Stomach (tissue), 4 donors: ENCODE data around the gene RSRP1.
"Not testable (repeated sequence)": the region's sequence is repeated elsewhere in the genome, so short reads cannot be mapped to it uniquely, and the experiment has no call there.

Experiments used
- CTCF ChIP-seq, 7 experiments: fragments of 450-650 bp in 4 of 7; fragments of 200-600 bp in 3 of 7; sonication (generic) in 3 of 7; IDR thresholded peaks; one replicate each; pipeline ENCODE4 v1.5.1; 2016 to 2019; ENCODE audit warnings: antibody characterized with exemption in 7 of 7, control low read depth in 2 of 7, mild to moderate bottlenecking in 1 of 7
- EP300 ChIP-seq: sonication (generic); formaldehyde crosslinking; IDR thresholded peaks from one replicate; pipeline ENCODE4 v1.6.1; 2017; ENCODE audit warnings: antibody characterized with exemption
- POLR2A ChIP-seq, 4 donors: fragments of 450-650 bp; IDR thresholded peaks; one replicate each; pipeline ENCODE4 v1.6.1; 2016; ENCODE audit warnings: antibody characterized with exemption in 4 of 4, control low read depth in 2 of 4, mild to moderate bottlenecking in 1 of 4, moderate library complexity in 1 of 4
- POLR2AphosphoS5 ChIP-seq, 3 donors: sonication (generic); formaldehyde crosslinking; IDR thresholded peaks; one replicate each; pipeline ENCODE4 v1.6.1; 2016; ENCODE audit warnings: antibody characterized with exemption in 3 of 3

GRCh38 chr1:25268143-25268760 lies 21.0 kb upstream of the RSRP1 start:
- not testable (repeated sequence) for TF ChIP-seq CTCF (IDR thresholded peaks at IDR 0.05); EP300; POLR2A (IDR thresholded peaks at IDR 0.05); POLR2AphosphoS5 (IDR thresholded peaks at IDR 0.05)
